ENCODE measurements around the gene GNG4.
"Not testable (repeated sequence)": the region's sequence is repeated elsewhere in the genome, so short reads cannot be mapped to it uniquely, and the experiment has no call there.

The GNG4 gene

DNA sequence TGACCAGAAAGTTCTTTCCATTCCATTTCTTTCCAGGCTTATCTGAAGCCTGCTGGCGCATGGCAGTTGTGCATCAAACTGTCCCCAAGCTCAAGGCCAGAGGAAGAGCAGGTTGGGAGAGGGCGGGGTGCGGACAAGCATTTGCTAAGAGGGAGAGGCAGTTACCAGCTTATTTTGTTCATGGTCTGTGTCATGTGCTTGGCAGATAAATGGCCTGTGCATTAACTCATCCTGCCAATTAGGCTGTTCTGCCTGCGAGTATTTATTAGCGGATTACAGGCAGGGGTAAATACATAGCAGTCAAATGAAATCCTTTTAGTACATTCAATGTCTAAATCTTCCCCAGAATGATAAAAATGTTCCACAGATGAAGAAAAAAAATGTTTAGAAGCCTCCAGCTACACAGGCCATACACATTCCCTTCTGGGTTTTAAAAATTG, 96.5 kb downstream of the GNG4 start:
- H4K20me1 ChIP-seq (ENCODE audit: insufficient read depth, low read length, poor library complexity, severe bottlenecking): no peaks in the 10 kb centered on the region
- H3K27me3 ChIP-seq (ENCODE audit: insufficient read depth, low read length, poor library complexity, severe bottlenecking): no peaks in the 10 kb centered on the region
- no peak overlapping the region for H2AFZ ChIP-seq (ENCODE audit: low read length)
- H3K4me3 ChIP-seq (ENCODE audit: low read length, poor library complexity, severe bottlenecking): no peak overlapping the region
- H3F3A ChIP-seq (ENCODE audit: low read depth): no peaks in the 10 kb centered on the region
- no peaks in the 10 kb centered on the region for H3K36me3 ChIP-seq (ENCODE audit: insufficient read depth, low read length)
- no peak overlapping the region for H3K9ac ChIP-seq (ENCODE audit: low read depth, low read length, poor library complexity, severe bottlenecking)
- no peaks in the 10 kb centered on the region for H3K9me2 ChIP-seq (replicated peaks; ENCODE audit: low read depth, low read length)
- no peaks in the 10 kb centered on the region for H3K79me2 ChIP-seq (ENCODE audit: insufficient read depth, low read length)
- no peaks in the 10 kb centered on the region for H3K4me1 ChIP-seq (ENCODE audit: insufficient read depth, low read length, poor library complexity, severe bottlenecking)
- TF ChIP-seq EZH2phosphoT487 (IDR thresholded peaks at IDR 0.05; ENCODE audit: borderline replicate concordance): no peak
- TF ChIP-seq, protein P1, sequence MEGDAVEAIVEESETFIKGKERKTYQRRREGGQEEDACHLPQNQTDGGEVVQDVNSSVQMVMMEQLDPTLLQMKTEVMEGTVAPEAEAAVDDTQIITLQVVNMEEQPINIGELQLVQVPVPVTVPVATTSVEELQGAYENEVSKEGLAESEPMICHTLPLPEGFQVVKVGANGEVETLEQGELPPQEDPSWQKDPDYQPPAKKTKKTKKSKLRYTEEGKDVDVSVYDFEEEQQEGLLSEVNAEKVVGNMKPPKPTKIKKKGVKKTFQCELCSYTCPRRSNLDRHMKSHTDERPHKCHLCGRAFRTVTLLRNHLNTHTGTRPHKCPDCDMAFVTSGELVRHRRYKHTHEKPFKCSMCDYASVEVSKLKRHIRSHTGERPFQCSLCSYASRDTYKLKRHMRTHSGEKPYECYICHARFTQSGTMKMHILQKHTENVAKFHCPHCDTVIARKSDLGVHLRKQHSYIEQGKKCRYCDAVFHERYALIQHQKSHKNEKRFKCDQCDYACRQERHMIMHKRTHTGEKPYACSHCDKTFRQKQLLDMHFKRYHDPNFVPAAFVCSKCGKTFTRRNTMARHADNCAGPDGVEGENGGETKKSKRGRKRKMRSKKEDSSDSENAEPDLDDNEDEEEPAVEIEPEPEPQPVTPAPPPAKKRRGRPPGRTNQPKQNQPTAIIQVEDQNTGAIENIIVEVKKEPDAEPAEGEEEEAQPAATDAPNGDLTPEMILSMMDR (conservative IDR thresholded peaks at IDR 0.05; ENCODE audit: low read length): no peak
- H3K9me3 ChIP-seq (ENCODE audit: insufficient read depth, low read depth, low read length): no peaks in the 10 kb centered on the region
- H3K4me2 ChIP-seq (ENCODE audit: low read depth, low read length, poor library complexity, severe bottlenecking): no peak overlapping the region

DNA sequence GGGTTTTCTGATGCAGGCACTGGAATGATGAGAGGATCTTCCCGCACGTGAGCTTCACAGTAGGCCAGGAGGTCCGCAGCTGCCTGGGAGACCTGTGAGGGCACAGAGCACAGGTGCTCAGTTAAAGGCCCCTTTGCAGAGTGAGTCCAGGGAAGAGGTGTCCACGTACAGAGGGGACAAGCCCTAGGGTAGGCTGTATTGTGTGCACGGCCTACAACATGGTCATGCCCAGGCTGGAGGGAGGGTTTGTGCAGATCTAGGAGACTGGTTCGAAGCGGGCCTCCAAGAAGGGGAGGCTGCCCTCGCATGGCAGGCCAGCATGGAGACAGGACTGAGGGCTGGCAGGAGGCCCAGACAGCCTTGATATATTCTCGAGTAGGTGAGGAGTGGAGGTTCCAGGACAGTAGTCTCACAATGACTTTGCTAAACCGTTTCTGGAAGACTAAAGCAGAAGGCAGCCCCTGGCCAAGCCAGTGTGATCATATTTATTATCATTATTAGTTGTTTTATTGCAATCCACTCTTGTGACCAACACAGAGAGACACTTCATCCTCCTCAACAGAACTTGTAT, 97.4 kb downstream of the GNG4 start:
- Histone ChIP-seq H3K36me3 (ENCODE audit: insufficient read depth, low read length) (no peaks in the 10 kb centered on the region), H3K9me3 (ENCODE audit: insufficient read depth, low read depth, low read length) (no peaks in the 10 kb centered on the region), H3K9ac (ENCODE audit: low read depth, low read length, poor library complexity, severe bottlenecking) (no peak overlapping the region), H3K9me2 (replicated peaks; ENCODE audit: low read depth, low read length) (no peaks in the 10 kb centered on the region), H3K4me1 (ENCODE audit: insufficient read depth, low read length, poor library complexity, severe bottlenecking) (no peaks in the 10 kb centered on the region), H3K4me2 (ENCODE audit: low read depth, low read length, poor library complexity, severe bottlenecking) (no peak overlapping the region), H3K4me3 (ENCODE audit: low read length, poor library complexity, severe bottlenecking) (no peak overlapping the region), H3K27me3 (ENCODE audit: insufficient read depth, low read length, poor library complexity, severe bottlenecking) (no peaks in the 10 kb centered on the region), H4K20me1 (ENCODE audit: insufficient read depth, low read length, poor library complexity, severe bottlenecking) (no peaks in the 10 kb centered on the region), H3F3A (ENCODE audit: low read depth) (no peaks in the 10 kb centered on the region), H2AFZ (ENCODE audit: low read length) (no peak overlapping the region), H3K79me2 (ENCODE audit: insufficient read depth, low read length) (no peaks in the 10 kb centered on the region)
- TF ChIP-seq, protein P1 (conservative IDR thresholded peaks at IDR 0.05; ENCODE audit: low read length): no peak
- no peak for TF ChIP-seq EZH2phosphoT487 (IDR thresholded peaks at IDR 0.05; ENCODE audit: borderline replicate concordance)

DNA sequence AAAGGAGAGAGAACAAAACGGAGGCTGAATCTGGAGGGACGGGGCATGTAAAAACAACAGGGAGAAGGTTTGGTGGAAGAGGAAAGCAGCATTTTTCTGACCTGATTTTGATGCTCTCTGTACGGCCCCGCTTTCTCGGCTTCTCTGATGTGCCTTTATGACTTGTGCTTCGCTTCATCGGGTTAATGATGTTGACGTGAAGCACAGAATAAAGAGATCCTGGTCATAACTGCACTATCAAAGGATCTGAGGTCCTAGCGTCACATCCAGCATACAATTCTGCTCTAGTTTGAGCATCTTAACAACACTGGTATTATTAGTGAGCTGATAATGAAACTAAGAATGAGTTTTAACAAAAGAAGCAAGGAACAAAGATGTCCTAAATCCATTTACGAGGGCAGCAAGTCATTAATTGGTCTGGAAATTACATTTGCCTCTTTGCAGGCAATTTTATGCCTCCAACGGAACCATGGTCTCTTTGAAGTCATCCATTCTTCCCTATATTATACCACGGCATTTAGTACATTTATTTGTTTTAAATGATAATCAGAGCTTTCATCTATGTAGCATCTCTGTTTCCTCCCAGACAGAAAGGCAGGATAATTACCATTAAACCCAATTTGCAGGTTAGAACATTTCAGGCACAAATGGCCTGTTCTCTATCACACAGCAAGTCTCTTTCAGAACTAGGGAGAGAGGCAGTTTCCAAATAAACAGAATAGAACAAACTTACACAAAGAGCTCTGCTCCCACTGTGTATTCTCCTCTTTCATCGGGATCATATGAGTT, 100.0 kb downstream of the GNG4 start:
- H3K4me2 ChIP-seq (ENCODE audit: low read depth, low read length, poor library complexity, severe bottlenecking): no peak overlapping the region
- no peak overlapping the region for H2AFZ ChIP-seq (ENCODE audit: low read length)
- H3K9ac ChIP-seq (ENCODE audit: low read depth, low read length, poor library complexity, severe bottlenecking): no peak overlapping the region
- H3K79me2 ChIP-seq (ENCODE audit: insufficient read depth, low read length): no peaks in the 10 kb centered on the region
- no peaks in the 10 kb centered on the region for H3K4me1 ChIP-seq (ENCODE audit: insufficient read depth, low read length, poor library complexity, severe bottlenecking)
- H3K36me3 ChIP-seq (ENCODE audit: insufficient read depth, low read length): no peaks in the 10 kb centered on the region
- H3F3A ChIP-seq (ENCODE audit: low read depth): no peaks in the 10 kb centered on the region
- no peaks in the 10 kb centered on the region for H3K27me3 ChIP-seq (ENCODE audit: insufficient read depth, low read length, poor library complexity, severe bottlenecking)
- no peaks in the 10 kb centered on the region for H3K9me2 ChIP-seq (replicated peaks; ENCODE audit: low read depth, low read length)
- no peak overlapping the region for H3K4me3 ChIP-seq (ENCODE audit: low read length, poor library complexity, severe bottlenecking)
- no peak for TF ChIP-seq EZH2phosphoT487 (IDR thresholded peaks at IDR 0.05; ENCODE audit: borderline replicate concordance)
- TF ChIP-seq, protein P1 (conservative IDR thresholded peaks at IDR 0.05; ENCODE audit: low read length): no peak
- H4K20me1 ChIP-seq (ENCODE audit: insufficient read depth, low read length, poor library complexity, severe bottlenecking): no peaks in the 10 kb centered on the region
- H3K9me3 ChIP-seq (ENCODE audit: insufficient read depth, low read depth, low read length): no peaks in the 10 kb centered on the region

DNA sequence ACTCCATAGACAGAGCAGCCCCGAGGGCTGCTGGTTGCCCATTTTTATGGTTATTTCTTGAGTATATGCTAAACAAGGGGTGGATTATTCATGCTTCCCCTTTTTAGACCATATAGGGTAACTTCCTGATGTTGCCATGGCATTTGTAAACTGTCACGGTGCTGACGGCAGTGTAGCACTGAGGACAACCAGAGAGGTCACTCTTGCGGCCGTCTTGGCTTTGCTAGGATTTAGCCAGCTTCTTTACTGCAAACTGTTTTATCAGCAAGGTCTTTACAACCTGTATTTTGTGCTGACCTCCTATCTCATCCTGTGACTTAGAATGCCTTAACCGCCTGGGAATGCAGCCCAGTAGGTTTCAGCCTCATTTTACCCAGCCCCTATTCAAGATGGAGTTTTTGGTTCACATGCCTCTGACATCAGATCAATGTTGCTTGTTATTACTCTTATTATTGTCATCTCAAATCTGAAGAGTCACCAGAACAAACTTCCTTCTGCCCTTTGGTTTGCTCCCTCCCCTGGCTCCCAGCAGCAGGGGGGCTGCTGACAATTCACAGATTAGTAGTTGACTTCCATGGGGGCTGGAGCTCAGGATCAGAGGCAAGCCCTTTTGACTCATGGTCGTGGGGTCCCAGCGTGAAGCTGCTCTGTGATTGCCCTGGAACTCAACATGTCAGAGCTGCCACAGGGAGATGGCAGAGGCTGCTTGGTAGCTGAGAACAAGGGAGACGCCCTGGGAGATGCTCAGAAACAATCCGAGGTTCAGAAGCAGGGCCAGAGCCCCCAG, 103.0 kb downstream of the GNG4 start:
- not testable (repeated sequence) for H3K79me2 ChIP-seq (ENCODE audit: insufficient read depth, low read length); H3K4me2 ChIP-seq (ENCODE audit: low read depth, low read length, poor library complexity, severe bottlenecking); H3K9ac ChIP-seq (ENCODE audit: low read depth, low read length, poor library complexity, severe bottlenecking); H3K9me3 ChIP-seq (ENCODE audit: insufficient read depth, low read depth, low read length); H3K9me2 ChIP-seq (replicated peaks; ENCODE audit: low read depth, low read length); H3K27me3 ChIP-seq (ENCODE audit: insufficient read depth, low read length, poor library complexity, severe bottlenecking); H3K4me1 ChIP-seq (ENCODE audit: insufficient read depth, low read length, poor library complexity, severe bottlenecking); H3F3A ChIP-seq (ENCODE audit: low read depth); H3K36me3 ChIP-seq (ENCODE audit: insufficient read depth, low read length); H4K20me1 ChIP-seq (ENCODE audit: insufficient read depth, low read length, poor library complexity, severe bottlenecking); H2AFZ ChIP-seq (ENCODE audit: low read length); H3K4me3 ChIP-seq (ENCODE audit: low read length, poor library complexity, severe bottlenecking)

Measured in Loucy (cell line).